ENCODE results near the gene DMP1. TPM values are rescaled to one million over a fixed set of nuclear protein-coding genes. Genes with fewer than 3 reads are reported as not detected.

DMP1 gene
- total RNA-seq, 1 donor from 2014 or later, result 3.0 TPM

DNA sequence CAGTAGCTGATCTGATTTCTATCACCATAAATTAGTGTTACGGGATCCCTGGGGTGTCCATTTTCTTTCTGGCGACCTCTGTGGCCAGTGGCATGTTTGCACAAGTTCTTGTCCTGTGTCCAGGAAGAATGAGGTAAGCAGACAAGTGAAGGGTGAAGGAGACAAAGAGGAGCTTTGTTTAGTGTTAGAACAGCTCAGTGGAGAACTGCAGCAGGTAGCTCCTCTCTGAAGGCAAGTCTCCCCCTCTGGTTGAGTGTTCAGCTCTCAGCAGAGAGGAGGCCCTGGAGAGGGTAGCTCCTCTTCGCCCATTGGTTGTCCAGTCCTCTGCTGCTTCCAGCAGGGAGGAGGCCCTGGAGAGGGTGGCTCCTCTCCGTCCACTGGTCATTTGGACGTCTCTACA lies 47.2 kb downstream of the DMP1 start:
- TF ChIP-seq, protein P1, sequence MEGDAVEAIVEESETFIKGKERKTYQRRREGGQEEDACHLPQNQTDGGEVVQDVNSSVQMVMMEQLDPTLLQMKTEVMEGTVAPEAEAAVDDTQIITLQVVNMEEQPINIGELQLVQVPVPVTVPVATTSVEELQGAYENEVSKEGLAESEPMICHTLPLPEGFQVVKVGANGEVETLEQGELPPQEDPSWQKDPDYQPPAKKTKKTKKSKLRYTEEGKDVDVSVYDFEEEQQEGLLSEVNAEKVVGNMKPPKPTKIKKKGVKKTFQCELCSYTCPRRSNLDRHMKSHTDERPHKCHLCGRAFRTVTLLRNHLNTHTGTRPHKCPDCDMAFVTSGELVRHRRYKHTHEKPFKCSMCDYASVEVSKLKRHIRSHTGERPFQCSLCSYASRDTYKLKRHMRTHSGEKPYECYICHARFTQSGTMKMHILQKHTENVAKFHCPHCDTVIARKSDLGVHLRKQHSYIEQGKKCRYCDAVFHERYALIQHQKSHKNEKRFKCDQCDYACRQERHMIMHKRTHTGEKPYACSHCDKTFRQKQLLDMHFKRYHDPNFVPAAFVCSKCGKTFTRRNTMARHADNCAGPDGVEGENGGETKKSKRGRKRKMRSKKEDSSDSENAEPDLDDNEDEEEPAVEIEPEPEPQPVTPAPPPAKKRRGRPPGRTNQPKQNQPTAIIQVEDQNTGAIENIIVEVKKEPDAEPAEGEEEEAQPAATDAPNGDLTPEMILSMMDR (IDR thresholded peaks at IDR 0.05; ENCODE audit: partially characterized antibody, unreplicated experiment), result no peak
- Mint-ChIP-seq H3K4me1 (ENCODE audit: low read depth, unreplicated experiment) (no peaks in the 10 kb centered on the region), H3K9me3 (ENCODE audit: unreplicated experiment) (peaks cover 9% of the 10 kb centered on the region), H3K4me3 (ENCODE audit: unreplicated experiment) (no peak overlapping the region), H3K27me3 (ENCODE audit: unreplicated experiment) (peaks cover 2% of the 10 kb centered on the region), H3K27ac (ENCODE audit: unreplicated experiment) (no peak overlapping the region), H3K36me3 (ENCODE audit: unreplicated experiment) (peaks cover 16% of the 10 kb centered on the region)
- no peak for DNase-seq

DNA sequence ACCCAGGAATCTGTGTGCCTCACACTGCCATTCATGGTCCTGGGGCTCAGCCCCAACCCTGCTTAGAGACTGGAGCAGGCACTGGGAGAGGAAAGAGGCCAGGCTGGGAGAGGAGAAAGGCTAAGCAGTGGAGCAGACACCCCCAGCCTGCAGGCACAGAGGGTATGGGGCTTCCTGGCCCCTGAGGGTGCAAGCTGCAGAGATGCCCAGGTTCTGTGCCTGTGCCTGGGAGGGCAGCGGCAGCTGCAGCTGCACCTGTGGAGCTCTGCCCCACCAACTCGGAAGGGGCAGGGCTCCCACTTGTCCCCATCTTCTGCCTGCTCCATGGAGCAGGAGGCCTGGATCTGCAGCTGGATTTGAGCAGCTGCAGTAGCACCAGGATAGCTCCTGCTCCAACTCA lies 47.9 kb downstream of the DMP1 start:
- peaks cover 8% of the 10 kb centered on the region for H3K9me3 Mint-ChIP-seq (ENCODE audit: unreplicated experiment)
- TF ChIP-seq, protein P1 (IDR thresholded peaks at IDR 0.05; ENCODE audit: partially characterized antibody, unreplicated experiment), result no peak
- peaks cover 15% of the 10 kb centered on the region for H3K36me3 Mint-ChIP-seq (ENCODE audit: unreplicated experiment)

DNA sequence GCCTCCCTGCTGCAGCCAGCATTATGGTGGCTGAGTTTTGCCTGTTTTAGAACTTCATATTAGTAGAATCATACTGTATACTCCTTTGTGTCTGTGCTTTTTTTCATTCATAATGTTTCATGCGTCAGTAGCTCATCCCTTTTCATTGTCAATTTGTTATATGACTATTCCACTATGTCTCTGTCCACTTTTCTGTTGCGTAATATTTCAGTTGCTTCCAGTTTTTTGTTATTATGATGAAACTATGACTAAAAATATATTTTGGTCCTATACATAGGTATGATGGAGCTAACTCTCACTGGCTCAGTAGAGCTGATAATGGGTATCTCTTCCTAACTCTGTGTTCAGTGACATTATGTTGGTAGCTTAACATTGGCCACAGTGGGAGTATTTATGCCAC lies 48.3 kb downstream of the DMP1 start:
- Mint-ChIP-seq H3K36me3 (ENCODE audit: unreplicated experiment) (peaks cover 10% of the 10 kb centered on the region), H3K9me3 (ENCODE audit: unreplicated experiment) (peaks cover 4% of the 10 kb centered on the region), H3K4me3 (ENCODE audit: unreplicated experiment) (no peak overlapping the region), H3K4me1 (ENCODE audit: low read depth, unreplicated experiment) (no peaks in the 10 kb centered on the region), H3K27ac (ENCODE audit: unreplicated experiment) (no peak overlapping the region), H3K27me3 (ENCODE audit: unreplicated experiment) (peaks cover 2% of the 10 kb centered on the region)
- no peak for DNase-seq
- TF ChIP-seq, protein P1 (IDR thresholded peaks at IDR 0.05; ENCODE audit: partially characterized antibody, unreplicated experiment), result no peak

More for the DNA sequence above, 47.9 kb downstream of the DMP1 start:
- no peaks in the 10 kb centered on the region for H3K4me1 Mint-ChIP-seq (ENCODE audit: low read depth, unreplicated experiment)
- no peak for DNase-seq
- peaks cover 2% of the 10 kb centered on the region for H3K27me3 Mint-ChIP-seq (ENCODE audit: unreplicated experiment)
- no peak overlapping the region for H3K27ac Mint-ChIP-seq (ENCODE audit: unreplicated experiment)
- no peak overlapping the region for H3K4me3 Mint-ChIP-seq (ENCODE audit: unreplicated experiment)

DNA sequence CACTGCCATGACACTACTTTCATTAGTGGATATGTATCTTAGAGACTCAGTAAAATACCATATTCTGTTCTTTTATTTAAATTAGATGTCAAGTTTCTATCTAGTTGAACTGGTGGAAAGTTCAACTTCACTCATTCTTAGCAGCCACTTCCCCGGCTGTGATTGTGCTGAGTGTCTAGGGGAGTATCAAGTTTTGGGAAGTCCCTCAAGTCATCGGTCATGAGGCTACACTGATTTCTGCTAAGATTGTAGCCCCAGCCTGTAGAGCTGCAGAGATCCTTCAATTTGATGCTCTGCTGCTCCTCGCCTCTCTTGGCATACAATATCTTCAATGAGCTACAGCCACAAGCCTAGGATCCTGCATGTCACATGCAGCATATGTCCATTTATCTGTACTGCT lies 53.9 kb downstream of the DMP1 start:
- no peak for DNase-seq
- H3K9me3 Mint-ChIP-seq (ENCODE audit: unreplicated experiment), result no peaks in the 10 kb centered on the region
- H3K36me3 Mint-ChIP-seq (ENCODE audit: unreplicated experiment), result no peaks in the 10 kb centered on the region
- no peaks in the 10 kb centered on the region for H3K27me3 Mint-ChIP-seq (ENCODE audit: unreplicated experiment)
- H3K27ac Mint-ChIP-seq (ENCODE audit: unreplicated experiment), result no peak overlapping the region
- no peaks in the 10 kb centered on the region for H3K4me1 Mint-ChIP-seq (ENCODE audit: low read depth, unreplicated experiment)
- no peak overlapping the region for H3K4me3 Mint-ChIP-seq (ENCODE audit: unreplicated experiment)
- TF ChIP-seq, protein P1 (IDR thresholded peaks at IDR 0.05; ENCODE audit: partially characterized antibody, unreplicated experiment), result no peak

DNA sequence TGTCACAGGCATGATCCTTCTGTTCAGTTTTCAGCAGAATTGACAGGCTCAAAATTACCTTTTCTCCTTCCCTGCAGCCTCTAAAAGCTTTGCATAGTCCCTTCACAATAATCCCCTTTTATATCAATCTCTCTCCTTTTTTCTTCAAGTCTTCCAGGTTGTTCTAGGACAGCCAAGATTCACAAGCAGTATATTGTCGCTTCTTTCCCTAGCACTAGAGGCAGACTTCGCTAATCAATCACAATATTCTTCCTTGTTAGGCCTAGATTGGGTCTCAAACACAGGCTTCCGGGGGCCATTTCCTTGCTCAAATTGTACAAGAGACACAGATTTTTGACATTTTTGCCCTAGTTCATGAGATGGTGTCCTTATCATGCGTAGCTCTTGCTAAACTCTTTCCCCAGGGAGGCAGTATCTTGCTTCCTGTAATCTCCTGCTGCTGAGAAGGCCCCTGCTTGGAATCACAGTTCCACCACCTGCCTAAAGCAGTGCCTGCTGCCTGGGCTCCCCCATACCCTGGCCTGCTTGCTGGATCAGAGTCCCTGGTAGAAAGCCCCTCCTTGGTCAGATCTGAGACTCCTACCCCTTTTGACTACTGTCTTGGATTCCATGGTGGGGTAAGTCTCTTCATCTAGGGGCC lies 57.3 kb downstream of the DMP1 start:
- H3K27me3 Mint-ChIP-seq (ENCODE audit: unreplicated experiment), result no peaks in the 10 kb centered on the region
- H3K4me1 Mint-ChIP-seq (ENCODE audit: low read depth, unreplicated experiment), result no peaks in the 10 kb centered on the region
- DNase-seq, result no peak
- H3K36me3 Mint-ChIP-seq (ENCODE audit: unreplicated experiment), result no peaks in the 10 kb centered on the region
- H3K4me3 Mint-ChIP-seq (ENCODE audit: unreplicated experiment), result no peak overlapping the region
- no peaks in the 10 kb centered on the region for H3K9me3 Mint-ChIP-seq (ENCODE audit: unreplicated experiment)
- TF ChIP-seq, protein P1 (IDR thresholded peaks at IDR 0.05; ENCODE audit: partially characterized antibody, unreplicated experiment), result no peak
- H3K27ac Mint-ChIP-seq (ENCODE audit: unreplicated experiment), result no peak overlapping the region

Other genes with a start within 250 kb of the DMP1 start
- 11.9 TPM for gene NUDT9, start 227.7 kb upstream of the DMP1 start, total RNA-seq (ENCODE audit: unreplicated experiment)
- gene SPARCL1, start 120.9 kb upstream of the DMP1 start, total RNA-seq (ENCODE audit: unreplicated experiment), result not detected
- not detected for gene DSPP, start 41.8 kb upstream of the DMP1 start, total RNA-seq (ENCODE audit: unreplicated experiment)
- not detected for gene IBSP, start 149.3 kb downstream of the DMP1 start, total RNA-seq (ENCODE audit: unreplicated experiment)
- not detected for gene MEPE, start 182.7 kb downstream of the DMP1 start, total RNA-seq (ENCODE audit: unreplicated experiment)